Rectal smooth muscle tissue (tissue), 1 donor: Measurements from ENCODE around the gene SUN2.
"Not testable (repeated sequence)": the region's sequence is repeated elsewhere in the genome, so short reads cannot be mapped to it uniquely, and the experiment has no call there.

Experiments
- H3K27ac ChIP-seq: one replicate; pipeline ENCODE4 v1.7.0; 2013; ENCODE audit warnings: low read depth, low read length, inconsistent platforms
- H3K27me3 ChIP-seq: one replicate; pipeline ENCODE4 v1.7.0; 2013; ENCODE audit warnings: low read length; ENCODE audit not compliant: control insufficient read depth, insufficient read depth
- H3K36me3 ChIP-seq: one replicate; pipeline ENCODE4 v1.7.0; 2013; ENCODE audit warnings: low read length; ENCODE audit not compliant: control insufficient read depth, insufficient read depth
- H3K4me1 ChIP-seq: one replicate; pipeline ENCODE4 v1.7.0; 2013; ENCODE audit warnings: low read length; ENCODE audit not compliant: control insufficient read depth, insufficient read depth
- H3K4me3 ChIP-seq: one replicate; pipeline ENCODE4 v1.7.0; 2013; ENCODE audit warnings: low read length
- H3K9ac ChIP-seq: one replicate; pipeline ENCODE4 v1.7.0; 2013; ENCODE audit warnings: low read length

SUN2 gene

GRCh38 chr22:38755911-38756532, at the start of gene SUN2:
SUN2 (minus strand) TSS chr22:38755998; CDS start chr22:38752628, 3,370 bp downstream.
- H3K4me1 ChIP-seq = peaks cover 12% of the 10 kb centered on the region
- peak within 1 kb of the TSS; percentile 91 for H3K27ac ChIP-seq
- H3K4me3 ChIP-seq = peak within 1 kb of the TSS; percentile 79
- H3K27me3 ChIP-seq = no peaks in the 10 kb centered on the region
- H3K36me3 ChIP-seq = peaks cover 13% of the 10 kb centered on the region
- H3K9ac ChIP-seq = peak within 1 kb of the TSS; percentile 71

GRCh38 chr22:38805041-38805593, 49.3 kb upstream of the SUN2 start:
- H3K27ac ChIP-seq, H3K4me3 ChIP-seq, H3K4me1 ChIP-seq, H3K27me3 ChIP-seq, H3K36me3 ChIP-seq, H3K9ac ChIP-seq: not testable (repeated sequence)

GRCh38 chr22:38802671-38803121, 46.9 kb upstream of the SUN2 start:
- Histone ChIP-seq H3K36me3 (no peaks in the 10 kb centered on the region), H3K9ac (no peak overlapping the region), H3K4me3 (no peak overlapping the region), H3K27ac (no peak overlapping the region), H3K27me3 (peaks cover 2% of the 10 kb centered on the region), H3K4me1 (no peaks in the 10 kb centered on the region)

- no peaks in the 10 kb centered on the region for H3K4me1 ChIP-seq
- no peak overlapping the region for H3K4me3 ChIP-seq
- no peaks in the 10 kb centered on the region for H3K36me3 ChIP-seq
- no peak overlapping the region for H3K27ac ChIP-seq
- H3K27me3 ChIP-seq = peaks cover 2% of the 10 kb centered on the region
- no peak overlapping the region for H3K9ac ChIP-seq
Observed at GRCh38 chr22:38799265-38800002, 43.6 kb upstream of the SUN2 start.

GRCh38 chr22:38798496-38798895, 42.7 kb upstream of the SUN2 start:
- Histone ChIP-seq H3K27ac (no peak overlapping the region), H3K9ac (no peak overlapping the region), H3K36me3 (no peaks in the 10 kb centered on the region), H3K4me1 (no peaks in the 10 kb centered on the region), H3K4me3 (no peak overlapping the region), H3K27me3 (peaks cover 2% of the 10 kb centered on the region)

- Histone ChIP-seq H3K27me3 (peaks cover 2% of the 10 kb centered on the region), H3K4me1 (peaks cover 6% of the 10 kb centered on the region), H3K4me3 (no peak overlapping the region), H3K27ac (no peak overlapping the region), H3K36me3 (no peaks in the 10 kb centered on the region), H3K9ac (no peak overlapping the region)
Observed at GRCh38 chr22:38796262-38796957, 40.6 kb upstream of the SUN2 start.

GRCh38 chr22:38795569-38795968, 39.8 kb upstream of the SUN2 start:
- peaks cover 6% of the 10 kb centered on the region for H3K4me1 ChIP-seq
- H3K36me3 ChIP-seq = peaks cover 1% of the 10 kb centered on the region

GRCh38 chr22:38793721-38794466, 38.1 kb upstream of the SUN2 start, which contains the start of gene DNAL4:
DNAL4 (minus strand) TSS chr22:38794143; CDS start chr22:38782731, 11,412 bp downstream.
- H3K27ac ChIP-seq = peak within 1 kb of the TSS; percentile 82

More at GRCh38 chr22:38795569-38795968, 39.8 kb upstream of the SUN2 start:
- Histone ChIP-seq H3K9ac (no peak overlapping the region), H3K27ac (no peak overlapping the region), H3K4me3 (no peak overlapping the region), H3K27me3 (peaks cover 2% of the 10 kb centered on the region)

GRCh38 chr22:38793317-38793716, 37.5 kb upstream of the SUN2 start:
- Histone ChIP-seq H3K36me3 (peaks cover 4% of the 10 kb centered on the region), H3K27ac (peak overlapping the region; percentile 82), H3K9ac (peak overlapping the region; percentile 16), H3K4me3 (peak overlapping the region; percentile 77), H3K4me1 (peaks cover 6% of the 10 kb centered on the region), H3K27me3 (peaks cover 2% of the 10 kb centered on the region)

More at GRCh38 chr22:38793721-38794466, 38.1 kb upstream of the SUN2 start, which contains the start of gene DNAL4:
- Histone ChIP-seq H3K36me3 (peaks cover 4% of the 10 kb centered on the region), H3K4me1 (peaks cover 6% of the 10 kb centered on the region), H3K27me3 (peaks cover 2% of the 10 kb centered on the region), H3K4me3 (peak within 1 kb of the TSS; percentile 77), H3K9ac (peak within 1 kb of the TSS; percentile 16)

GRCh38 chr22:38792833-38793232, 37.0 kb upstream of the SUN2 start:
- H3K36me3 ChIP-seq = peaks cover 4% of the 10 kb centered on the region
- no peak overlapping the region for H3K27ac ChIP-seq
- no peak overlapping the region for H3K9ac ChIP-seq
- peaks cover 9% of the 10 kb centered on the region for H3K4me1 ChIP-seq
- peak overlapping the region; percentile 77 for H3K4me3 ChIP-seq
- H3K27me3 ChIP-seq = no peaks in the 10 kb centered on the region

- Histone ChIP-seq H3K27me3 (no peaks in the 10 kb centered on the region), H3K4me1 (peaks cover 15% of the 10 kb centered on the region), H3K9ac (no peak overlapping the region), H3K36me3 (peaks cover 4% of the 10 kb centered on the region), H3K4me3 (no peak overlapping the region), H3K27ac (no peak overlapping the region)
Observed at GRCh38 chr22:38789606-38790005, 33.8 kb upstream of the SUN2 start.
